ENCODE measurements around the gene ZNF774. TPM values are rescaled to one million over a fixed set of nuclear protein-coding genes. Genes with fewer than 3 reads are reported as not detected.

ZNF774 gene
- polyA plus RNA-seq, 1 donor (not counting 4 experiments of a cell fraction or from before 2014, with no cell fraction given) = 2.3 TPM

- Histone ChIP-seq H3K4me3 (ENCODE audit: control insufficient read depth in 2 of 3, extremely low read depth in 1 of 3, insufficient read depth in 2 of 3, low read depth in 1 of 3, low read length in 3 of 3) (no peak overlapping the region), H3K79me2 (ENCODE audit: control insufficient read depth, insufficient read depth, low read length) (no peaks in the 10 kb centered on the region), H3K9me1 (ENCODE audit: control insufficient read depth, extremely low read depth, insufficient read depth, low read length) (no peaks in the 10 kb centered on the region), H4K20me1 (ENCODE audit: control insufficient read depth, extremely low read depth, insufficient read depth, low read length) (no peaks in the 10 kb centered on the region), H3K4me1 (ENCODE audit: control insufficient read depth, extremely low read depth, insufficient read depth, low read length) (peaks cover 34% of the 10 kb centered on the region), H3K27me3 (ENCODE audit: control insufficient read depth, extremely low read depth, insufficient read depth, low read length) (no peaks in the 10 kb centered on the region), H3K36me3 (ENCODE audit: control insufficient read depth in 2 of 2, extremely low read depth in 1 of 2, insufficient read depth in 2 of 2, low read length in 2 of 2) (peaks cover 0 to 1% of the 10 kb centered on the region in 2 experiments), H3K9ac (ENCODE audit: control insufficient read depth, extremely low read depth, insufficient read depth, low read length) (no peak overlapping the region), H3K27ac (ENCODE audit: control insufficient read depth, insufficient read depth, low read length) (no peak overlapping the region), H3K4me2 (ENCODE audit: control insufficient read depth, extremely low read depth, insufficient read depth, low read depth, low read length) (no peak overlapping the region), H2AFZ (ENCODE audit: control insufficient read depth, low read length) (no peak overlapping the region), H3K9me3 (ENCODE audit: control insufficient read depth, low read depth, low read length) (no peaks in the 10 kb centered on the region)
- DNase-seq (ENCODE audit: low read depth, low spot score) (no peak), FAIRE-seq (no peak)
- dilution Hi-C loops (cut with MboI; ENCODE audit: extremely low pct_ligation_motif_present, low sequenced_read_pairs) = no loop called here
- no peak for TF ChIP-seq CTCF (optimal IDR thresholded peaks at IDR 0.05 in 1 of 3, IDR thresholded peaks at IDR 0.05 in 1 of 3, conservative IDR thresholded peaks at IDR 0.05 in 1 of 3; ENCODE audit: extremely low read depth in 1 of 3, insufficient read depth in 2 of 3, low read length in 3 of 3)
- no peak for TF ChIP-seq EZH2 (IDR thresholded peaks at IDR 0.05; ENCODE audit: low read length)
Observed at GRCh38 chr15:90365414-90366055, 13.5 kb downstream of the ZNF774 start.

- Histone ChIP-seq H3K79me2 (ENCODE audit: control insufficient read depth, insufficient read depth, low read length) (no peaks in the 10 kb centered on the region), H3K4me3 (ENCODE audit: control insufficient read depth in 2 of 3, extremely low read depth in 1 of 3, insufficient read depth in 2 of 3, low read depth in 1 of 3, low read length in 3 of 3) (no peak overlapping the region), H4K20me1 (ENCODE audit: control insufficient read depth, extremely low read depth, insufficient read depth, low read length) (no peaks in the 10 kb centered on the region), H3K27me3 (ENCODE audit: control insufficient read depth, extremely low read depth, insufficient read depth, low read length) (no peaks in the 10 kb centered on the region), H3K9me1 (ENCODE audit: control insufficient read depth, extremely low read depth, insufficient read depth, low read length) (no peaks in the 10 kb centered on the region), H2AFZ (ENCODE audit: control insufficient read depth, low read length) (no peak overlapping the region), H3K36me3 (ENCODE audit: control insufficient read depth in 2 of 2, extremely low read depth in 1 of 2, insufficient read depth in 2 of 2, low read length in 2 of 2) (peaks cover 0 to 1% of the 10 kb centered on the region in 2 experiments), H3K4me1 (ENCODE audit: control insufficient read depth, extremely low read depth, insufficient read depth, low read length) (peaks cover 24% of the 10 kb centered on the region), H3K4me2 (ENCODE audit: control insufficient read depth, extremely low read depth, insufficient read depth, low read depth, low read length) (no peak overlapping the region), H3K9ac (ENCODE audit: control insufficient read depth, extremely low read depth, insufficient read depth, low read length) (no peak overlapping the region), H3K9me3 (ENCODE audit: control insufficient read depth, low read depth, low read length) (no peaks in the 10 kb centered on the region), H3K27ac (ENCODE audit: control insufficient read depth, insufficient read depth, low read length) (no peak overlapping the region)
- DNase-seq (ENCODE audit: low read depth, low spot score) = no peak
- dilution Hi-C loops (cut with MboI; ENCODE audit: extremely low pct_ligation_motif_present, low sequenced_read_pairs) = no loop called here
- no peak for FAIRE-seq
- TF ChIP-seq CTCF (optimal IDR thresholded peaks at IDR 0.05 in 1 of 3, IDR thresholded peaks at IDR 0.05 in 1 of 3, conservative IDR thresholded peaks at IDR 0.05 in 1 of 3; ENCODE audit: extremely low read depth in 1 of 3, insufficient read depth in 2 of 3, low read length in 3 of 3) = no peak
- no peak for TF ChIP-seq EZH2 (IDR thresholded peaks at IDR 0.05; ENCODE audit: low read length)
Observed at GRCh38 chr15:90367576-90367975, 15.5 kb downstream of the ZNF774 start.
